ENCODE results near the gene SLC8A1. TPM values are rescaled to one million over a fixed set of nuclear protein-coding genes. Genes with fewer than 3 reads are reported as not detected.

The SLC8A1 gene
- total RNA-seq, 1 experiment from 2014 or later, result 5.4 TPM

DNA sequence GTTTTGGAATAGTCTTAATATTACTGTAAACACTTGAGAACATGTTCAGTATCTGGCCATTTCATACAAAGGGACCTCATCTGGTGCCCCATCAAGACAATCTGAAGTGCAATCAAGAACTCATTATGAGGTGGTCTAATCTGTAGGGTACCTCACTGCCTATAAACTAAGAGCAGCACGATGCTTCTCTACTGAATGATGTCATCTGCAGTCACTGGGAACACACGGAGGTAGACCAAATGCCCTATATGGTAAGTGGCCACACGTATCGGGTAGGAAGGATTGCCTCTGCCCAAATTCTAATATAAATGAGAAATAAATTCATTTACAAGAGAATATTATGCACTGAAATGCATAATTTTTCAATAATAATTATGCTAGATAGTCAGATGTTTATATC lies 90.4 kb downstream of the SLC8A1 start:
- DNase-seq (ENCODE audit: extremely low read depth, low read depth), result no peak

DNA sequence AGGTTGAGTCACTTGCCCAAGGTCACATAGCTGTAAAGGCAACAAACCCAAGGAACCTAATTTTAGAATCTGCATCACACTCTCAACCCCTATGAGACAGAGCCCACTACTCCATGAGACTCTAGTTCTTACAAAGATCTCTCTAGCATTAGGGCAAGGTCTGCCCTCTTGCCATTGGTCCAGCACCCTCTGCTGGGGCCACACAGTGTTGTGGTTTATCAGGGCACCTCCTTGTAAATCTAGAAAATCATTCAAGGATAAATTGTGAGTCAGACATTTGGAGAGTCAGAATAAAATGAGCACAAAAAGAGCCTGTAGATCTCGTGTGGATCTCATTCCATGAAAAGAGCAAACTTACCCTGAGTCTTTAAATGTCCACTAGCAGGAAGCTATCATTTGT lies 91.2 kb downstream of the SLC8A1 start:
- DNase-seq (ENCODE audit: extremely low read depth, low read depth), result no peak

DNA sequence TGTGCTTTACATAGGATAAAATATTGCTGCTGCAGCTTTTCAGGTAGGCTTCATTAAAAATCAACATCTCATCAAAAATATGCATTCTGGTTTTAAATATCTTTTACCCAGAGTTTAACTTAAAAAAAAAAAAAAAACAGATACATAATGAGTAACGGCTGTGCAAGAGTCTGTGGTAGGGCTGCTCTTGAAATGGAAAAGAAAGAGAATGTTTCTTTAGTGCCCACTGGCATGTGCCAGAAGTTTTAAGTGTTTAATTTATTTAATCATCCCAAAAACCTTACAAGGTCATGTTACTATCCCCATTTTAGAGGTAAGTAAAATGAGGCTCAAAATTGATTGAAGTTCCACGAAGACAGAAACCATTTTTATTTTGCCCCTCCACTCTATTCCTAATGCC lies 92.1 kb downstream of the SLC8A1 start:
- no peak for DNase-seq (ENCODE audit: extremely low read depth, low read depth)

DNA sequence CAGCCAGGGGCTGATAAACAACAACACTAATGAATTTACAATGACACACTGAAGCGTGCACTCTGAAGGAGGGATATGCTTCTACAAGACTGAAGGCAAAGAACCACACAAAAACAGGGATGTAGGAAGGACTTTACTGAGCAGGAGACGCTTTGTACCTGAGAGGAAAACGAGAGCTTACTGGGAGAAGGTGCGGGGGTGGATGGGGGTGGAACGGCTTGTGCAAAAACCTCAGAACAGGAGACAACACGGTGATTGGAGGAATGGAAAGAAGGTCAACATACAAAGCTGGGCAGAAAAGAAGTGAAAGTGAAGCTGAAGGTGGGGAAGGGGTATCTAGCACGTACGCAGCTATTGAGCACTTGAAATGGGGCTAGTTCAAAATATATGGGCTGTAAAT lies 93.1 kb downstream of the SLC8A1 start:
- no peak for DNase-seq (ENCODE audit: extremely low read depth, low read depth)

DNA sequence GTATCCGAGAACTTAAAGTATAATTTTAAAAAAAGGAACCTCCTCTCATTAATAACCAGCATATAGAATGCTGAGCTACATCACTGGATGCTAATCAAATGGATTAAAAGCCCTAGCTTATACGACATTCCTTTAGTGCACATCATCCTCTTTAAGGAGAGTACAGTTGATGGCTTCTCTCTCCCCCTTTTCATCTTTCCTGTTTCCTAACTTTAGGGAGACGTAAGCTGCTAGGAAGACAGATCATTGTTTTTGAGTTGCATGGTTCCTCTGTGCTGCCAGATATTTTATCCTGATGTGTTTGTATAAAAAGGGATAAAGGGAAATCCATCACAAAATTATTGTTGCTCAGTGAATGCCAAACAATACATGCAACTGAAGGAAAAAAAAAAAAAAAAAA lies 94.2 kb downstream of the SLC8A1 start:
- DNase-seq (ENCODE audit: extremely low read depth, low read depth), result no peak

DNA sequence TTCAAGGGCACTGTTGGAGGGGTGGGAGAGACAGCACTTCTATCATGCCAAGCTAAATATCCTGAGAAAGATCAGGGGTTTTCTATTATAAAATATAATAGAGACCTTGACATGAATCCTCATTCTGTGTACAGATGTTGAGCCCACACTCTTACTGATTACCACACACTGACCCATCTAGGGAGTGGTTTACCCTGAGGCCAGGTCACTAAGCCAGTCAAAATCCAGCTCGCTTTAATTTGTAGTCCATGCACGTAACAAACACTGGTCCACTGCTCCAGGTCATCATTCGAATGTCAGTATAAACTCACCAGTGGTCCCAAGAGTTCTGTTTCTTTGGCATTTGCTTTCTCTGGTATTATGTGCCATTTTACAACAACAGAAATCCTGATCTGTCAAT lies 96.4 kb downstream of the SLC8A1 start:
- no peak for DNase-seq (ENCODE audit: extremely low read depth, low read depth)

DNA sequence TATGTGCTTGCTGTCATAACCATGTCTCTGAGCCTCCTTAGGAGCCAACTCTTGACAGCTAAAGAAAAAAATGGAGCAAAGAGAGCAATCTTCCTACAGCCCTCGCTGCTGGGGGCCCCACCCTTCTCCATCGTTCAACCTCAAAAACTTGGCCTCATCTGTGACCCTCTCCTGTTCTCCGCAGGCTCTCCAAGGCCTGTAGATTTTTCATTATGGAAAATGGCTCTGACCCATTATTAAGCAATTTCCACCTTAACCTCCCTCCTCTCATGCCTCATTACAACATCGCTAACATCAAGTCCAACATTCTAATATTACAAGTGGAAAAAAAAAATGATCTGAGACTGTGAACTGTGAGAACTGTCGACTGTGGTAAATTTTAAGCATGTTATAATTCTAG lies 98.7 kb downstream of the SLC8A1 start:
- DNase-seq (ENCODE audit: extremely low read depth, low read depth), result no peak

DNA sequence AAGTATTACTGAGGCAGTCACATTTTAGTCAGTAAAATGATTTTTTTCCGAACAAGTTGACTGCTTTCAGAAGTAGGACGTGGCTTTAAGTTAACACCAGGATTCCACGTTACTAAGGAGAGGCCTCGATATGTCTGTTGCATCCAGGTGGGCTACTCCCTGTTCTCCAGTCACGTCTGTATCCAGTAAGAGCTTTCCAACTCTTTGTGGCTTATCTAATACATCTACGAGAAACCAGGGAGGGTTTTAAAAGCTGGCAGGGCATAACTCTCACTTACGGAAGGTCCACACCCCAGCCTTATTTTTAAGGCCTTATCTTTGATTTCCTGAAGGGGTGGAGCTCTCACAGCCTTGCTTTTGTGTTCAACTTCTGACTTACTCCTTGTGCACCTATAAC lies 99.2 kb downstream of the SLC8A1 start:
- DNase-seq (ENCODE audit: extremely low read depth, low read depth), result no peak

DNA sequence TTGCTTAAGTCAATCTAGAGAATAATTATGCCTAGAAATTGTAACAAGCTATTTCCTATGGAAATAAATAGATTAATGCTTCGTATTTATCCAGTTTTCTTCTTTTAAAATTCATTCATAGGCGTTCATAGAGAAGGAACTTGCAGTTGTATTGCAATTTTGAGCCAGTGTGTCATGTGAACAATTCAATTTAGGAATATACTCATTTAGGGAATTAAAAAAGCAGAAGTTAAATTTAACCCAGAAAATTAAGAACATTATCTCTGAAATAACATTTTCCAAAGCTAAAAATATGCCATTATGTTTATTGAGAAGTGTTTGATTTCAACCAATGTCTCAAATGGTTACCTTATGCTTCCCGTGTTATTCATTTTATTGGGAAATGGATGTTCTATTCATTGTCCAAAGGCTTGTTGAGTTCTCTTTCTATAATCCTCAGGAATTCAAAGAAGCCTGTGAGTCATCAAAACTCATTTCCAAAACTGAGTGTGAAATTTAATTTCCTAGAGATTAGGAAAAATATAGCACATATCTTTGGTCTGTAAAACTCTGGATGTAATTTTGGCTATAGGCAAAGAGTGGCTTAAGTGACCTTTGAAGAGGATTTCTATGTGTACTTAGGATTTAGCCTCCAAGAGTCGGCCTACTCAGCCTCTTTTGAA lies 99.7 kb downstream of the SLC8A1 start:
- no peak for DNase-seq (ENCODE audit: extremely low read depth, low read depth)

DNA sequence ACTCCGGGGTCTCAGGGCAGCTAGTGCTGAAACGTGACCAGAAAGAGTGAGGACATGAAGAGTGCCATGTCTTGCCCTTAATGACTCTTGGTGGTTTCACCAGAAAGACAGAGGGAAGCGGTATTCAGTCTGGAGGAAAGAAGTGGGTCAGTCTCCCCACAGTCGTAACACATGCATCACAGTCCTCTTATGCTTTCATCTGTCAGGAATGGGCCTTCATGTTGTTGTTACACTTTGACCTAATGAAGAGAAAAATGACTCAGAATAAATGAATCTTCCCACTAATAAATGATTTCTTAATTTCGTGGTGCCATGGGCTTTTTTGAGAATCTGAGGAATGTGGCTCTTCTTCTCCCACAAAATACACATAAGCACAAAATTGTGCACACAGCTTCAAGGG lies 103.2 kb downstream of the SLC8A1 start:
- no peak for DNase-seq (ENCODE audit: extremely low read depth, low read depth)

DNA sequence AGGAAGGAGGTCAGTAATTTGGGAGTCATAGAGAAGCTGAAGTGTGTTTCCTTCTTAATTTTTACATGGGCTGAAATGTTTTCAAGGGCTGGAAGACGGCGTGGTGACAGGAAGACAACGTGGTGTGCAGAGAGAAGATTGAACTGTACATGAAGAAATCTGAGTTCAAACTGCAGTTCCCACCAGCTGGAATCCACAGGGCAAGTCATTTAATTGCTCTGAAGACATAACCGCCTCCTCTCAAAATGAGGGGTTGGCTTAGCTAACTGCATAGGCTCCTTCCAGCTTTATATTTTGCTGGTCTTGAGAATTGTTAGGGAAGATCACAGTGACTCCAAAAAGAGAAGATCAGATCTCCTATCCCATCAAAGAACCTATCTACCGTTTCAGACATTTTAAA lies 103.9 kb downstream of the SLC8A1 start:
- no peak for DNase-seq (ENCODE audit: extremely low read depth, low read depth)

DNA sequence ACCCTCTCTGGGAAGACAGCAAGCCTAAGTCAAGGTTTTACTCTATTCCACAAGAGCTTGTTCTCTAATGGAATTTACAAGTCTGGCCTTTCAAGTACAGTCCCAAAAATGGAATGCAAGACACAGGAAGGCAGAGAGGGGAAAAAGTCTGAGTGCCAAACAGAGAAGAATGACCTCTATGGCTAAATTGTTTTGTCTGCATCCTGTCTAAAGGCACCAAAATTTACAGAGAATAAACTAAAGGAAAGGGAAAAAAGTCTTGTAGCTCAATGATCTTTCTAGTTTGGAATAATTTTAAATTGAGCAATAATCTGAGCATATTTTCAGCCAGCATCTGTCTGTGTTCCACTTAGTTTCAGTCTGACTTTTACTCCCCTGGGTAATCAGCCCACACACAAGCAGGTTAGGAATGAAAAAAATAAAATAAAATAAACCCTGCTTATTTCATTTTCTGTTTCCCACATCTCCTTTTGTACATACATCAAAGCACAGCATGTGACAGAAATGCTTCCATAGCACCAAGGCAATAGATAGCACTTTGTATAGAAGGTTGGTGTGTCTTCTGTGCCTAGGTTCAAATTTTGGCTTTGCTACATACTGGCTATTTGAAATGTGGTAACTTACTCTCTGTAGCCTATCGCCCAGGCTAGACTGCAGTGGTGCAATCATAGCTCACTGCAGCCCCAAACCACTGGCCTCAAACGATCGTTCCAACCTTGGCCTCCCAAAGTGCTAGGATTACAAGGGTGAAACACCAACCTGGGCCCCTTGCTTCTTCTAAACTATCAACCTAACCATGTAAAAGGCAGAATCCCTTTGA lies 105.1 kb downstream of the SLC8A1 start:
- no peak for DNase-seq (ENCODE audit: extremely low read depth, low read depth)

DNA sequence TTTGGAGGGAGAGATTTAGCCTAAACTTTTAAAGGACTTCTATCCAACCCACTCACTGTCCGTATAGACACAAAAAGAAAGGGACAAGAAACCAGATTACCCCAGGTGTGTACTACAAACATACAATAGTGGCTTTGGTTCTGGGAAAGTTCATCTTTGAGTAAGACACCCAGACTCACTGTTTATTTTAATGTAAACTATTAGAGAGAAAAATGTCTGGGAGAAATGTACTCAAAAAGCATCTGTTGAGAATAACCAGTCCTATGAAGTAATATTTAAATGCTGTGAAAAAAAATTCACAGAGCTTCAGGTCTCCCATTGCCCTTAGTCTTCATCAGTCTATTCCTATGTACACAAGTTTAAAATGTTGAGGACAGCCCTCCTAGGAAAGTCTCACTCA lies 107.5 kb downstream of the SLC8A1 start:
- DNase-seq (ENCODE audit: extremely low read depth, low read depth), result no peak

DNA sequence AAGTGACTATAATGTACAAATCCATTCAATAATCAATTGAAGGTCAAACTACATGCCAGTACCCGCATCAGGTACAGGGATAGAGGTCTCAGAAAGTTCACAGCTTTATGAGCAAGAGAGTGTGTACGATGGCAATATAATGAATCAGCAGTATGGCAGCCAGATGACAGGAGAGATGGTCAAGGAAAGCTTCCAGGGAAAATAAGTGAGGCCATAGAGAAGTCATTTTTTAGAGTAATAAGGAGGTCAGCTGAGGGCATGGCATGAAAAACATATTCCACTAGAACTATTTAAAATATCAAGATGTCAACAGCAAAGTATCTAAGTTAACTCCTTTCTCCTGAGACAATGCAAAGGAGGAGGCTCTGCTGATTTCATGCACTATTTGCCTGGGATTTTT lies 108.0 kb downstream of the SLC8A1 start:
- no peak for DNase-seq (ENCODE audit: extremely low read depth, low read depth)

DNA sequence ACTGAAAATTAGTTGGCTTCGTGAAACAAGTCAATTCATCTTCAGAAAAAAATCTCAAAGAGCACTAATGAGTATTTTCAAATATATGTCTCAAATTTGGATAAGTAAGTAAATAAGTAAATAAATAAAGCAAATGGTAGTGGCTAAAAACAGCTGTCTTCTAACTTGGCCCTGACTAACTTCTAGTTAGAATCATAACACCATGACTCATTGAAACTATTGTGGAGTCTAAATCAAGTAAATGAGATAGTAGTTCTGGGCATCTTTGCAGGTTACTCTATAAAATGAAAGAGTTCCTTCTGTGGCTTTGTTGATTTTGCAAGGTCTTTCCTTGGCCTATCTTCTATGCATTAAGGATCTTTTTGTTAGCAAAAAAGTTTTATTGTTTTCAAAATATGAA lies 110.7 kb downstream of the SLC8A1 start:
- DNase-seq (ENCODE audit: extremely low read depth, low read depth), result no peak

DNA sequence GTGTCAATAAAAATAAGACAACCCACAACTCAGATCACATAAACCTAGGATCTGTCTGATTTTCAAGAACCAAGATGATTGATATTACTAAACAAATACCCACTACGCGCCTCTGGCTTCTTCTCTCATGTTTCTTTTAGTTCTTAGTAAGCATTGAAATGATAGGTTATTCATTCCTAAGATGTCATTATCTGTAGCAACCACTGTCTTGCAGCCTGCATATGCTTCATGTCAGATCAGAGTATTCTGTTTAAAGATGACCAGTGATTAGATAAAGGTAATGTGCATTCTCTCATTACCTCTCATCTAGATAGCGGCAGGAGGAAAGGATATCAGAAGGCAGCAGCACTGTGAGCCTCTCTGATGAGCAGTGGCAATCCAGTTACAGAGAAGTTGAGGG lies 112.9 kb downstream of the SLC8A1 start:
- no peak for DNase-seq (ENCODE audit: extremely low read depth, low read depth)

DNA sequence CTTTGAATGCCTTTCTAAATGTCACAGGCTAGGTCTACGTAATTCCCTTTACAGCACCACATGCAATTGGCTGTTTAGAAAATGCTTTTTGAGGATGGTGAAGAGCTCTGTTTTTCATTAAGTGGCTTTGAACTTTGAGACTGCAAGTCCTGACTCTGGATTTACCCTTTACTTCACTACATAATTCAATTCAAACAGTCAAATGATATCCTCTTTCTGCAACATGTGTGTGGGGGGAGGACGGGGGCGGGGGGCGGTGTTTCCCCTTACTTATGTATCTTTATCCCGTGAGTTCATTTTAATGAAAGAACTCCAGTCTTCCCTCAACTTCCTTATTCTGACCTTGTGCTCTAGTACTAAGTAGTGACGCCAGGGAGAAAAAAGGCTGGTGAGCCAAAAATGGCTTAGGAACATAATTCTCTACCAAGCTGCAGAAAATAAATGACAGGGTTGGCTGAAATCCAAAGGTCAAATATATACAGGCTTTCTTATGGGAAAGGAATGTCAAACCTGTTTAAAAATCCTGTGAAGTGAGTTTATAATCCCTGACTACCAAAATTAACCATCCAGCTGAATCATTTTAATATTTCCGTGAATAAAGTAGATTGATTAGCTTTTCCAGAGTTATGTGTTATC lies 119.6 kb downstream of the SLC8A1 start:
- no peak for DNase-seq (ENCODE audit: extremely low read depth, low read depth)

DNA sequence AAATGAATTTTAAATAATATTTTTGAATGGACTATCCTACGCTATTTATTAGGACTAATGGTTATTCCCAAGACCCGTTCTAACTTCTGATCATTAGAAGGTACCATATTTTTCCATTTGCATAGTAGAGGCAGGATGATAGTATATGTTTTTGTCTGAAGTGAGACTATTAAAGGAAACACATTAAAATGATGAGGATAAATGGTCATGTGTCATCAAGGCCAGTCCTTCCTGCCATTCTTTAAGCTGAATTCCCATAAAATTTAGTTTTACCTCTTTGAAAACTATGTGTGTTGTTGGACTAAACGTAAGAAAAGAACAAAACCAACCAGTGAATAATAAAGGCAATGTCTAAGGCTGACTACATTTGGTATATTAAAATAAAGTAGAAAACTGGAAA lies 121.8 kb downstream of the SLC8A1 start:
- no peak for DNase-seq (ENCODE audit: extremely low read depth, low read depth)

DNA sequence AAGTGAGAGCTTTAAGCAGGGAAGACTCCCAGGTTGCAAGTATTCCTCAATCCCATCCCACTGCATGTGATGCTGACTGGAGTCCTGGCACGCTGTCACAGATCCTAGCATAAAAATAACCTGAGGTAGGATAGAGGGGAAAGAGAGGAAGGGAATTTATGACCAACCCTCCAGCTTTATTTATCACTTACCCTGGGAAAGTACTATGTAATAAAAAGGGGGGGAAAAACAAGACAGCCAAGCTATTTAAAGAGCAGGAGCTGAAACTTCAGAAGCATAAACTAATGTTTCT lies 122.2 kb downstream of the SLC8A1 start:
- no peak for DNase-seq (ENCODE audit: extremely low read depth, low read depth)

DNA sequence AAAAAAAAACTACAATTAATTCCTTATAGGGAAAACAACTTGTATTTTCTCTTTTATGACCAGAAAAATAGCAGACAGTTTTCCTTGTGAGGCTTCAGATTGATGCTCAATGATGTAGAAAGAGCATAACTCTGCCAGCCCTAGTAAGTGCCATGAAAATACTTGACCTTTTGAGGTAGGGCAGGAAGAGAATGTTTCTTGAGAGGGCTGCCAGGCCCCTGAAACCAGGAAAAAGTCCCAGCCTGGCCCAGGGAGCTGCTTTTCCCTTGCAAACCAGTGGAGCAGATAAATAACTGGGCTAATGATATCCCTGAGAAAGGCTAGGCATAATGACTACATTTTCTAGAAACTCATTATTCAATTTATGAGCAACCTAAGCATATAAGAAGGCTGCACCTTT lies 126.8 kb downstream of the SLC8A1 start:
- DNase-seq (ENCODE audit: extremely low read depth, low read depth), result no peak

DNA sequence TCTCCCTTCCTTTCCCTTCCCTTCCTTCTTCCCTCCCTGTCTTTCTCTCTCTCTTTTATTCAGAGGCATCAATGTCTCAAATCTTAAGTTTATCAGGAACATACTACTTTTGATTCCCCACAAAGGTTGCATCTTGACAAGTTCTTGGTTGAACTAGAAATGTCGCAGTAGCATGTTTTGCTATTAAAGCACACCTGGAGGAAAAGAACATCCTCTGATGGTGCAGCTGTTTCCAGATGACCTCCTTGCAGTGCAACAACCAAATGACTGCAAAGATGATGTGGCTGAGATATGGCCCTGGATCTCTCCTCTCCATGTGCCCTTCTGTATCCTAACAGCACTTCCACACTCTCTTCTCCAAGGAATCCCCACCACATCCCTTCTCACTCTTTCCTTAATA lies 127.2 kb downstream of the SLC8A1 start:
- no peak for DNase-seq (ENCODE audit: extremely low read depth, low read depth)

DNA sequence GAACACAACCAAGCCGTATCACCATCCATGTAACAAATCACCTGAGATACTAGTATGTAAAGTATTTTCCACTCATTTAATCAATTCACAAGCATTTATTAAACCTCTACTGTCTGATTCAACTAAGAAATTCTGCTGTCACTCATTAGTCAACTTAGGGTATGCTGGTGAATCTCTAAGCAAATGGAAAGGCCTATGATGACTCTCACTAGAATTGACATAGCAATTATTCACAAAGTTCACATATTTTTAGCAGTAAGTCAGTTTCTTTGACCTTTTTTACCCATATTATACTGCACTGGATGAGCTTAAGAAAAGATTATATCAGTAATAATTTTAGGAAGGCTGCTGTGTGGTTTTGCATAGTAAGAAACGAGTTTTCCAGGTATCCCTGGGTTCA lies 130.1 kb downstream of the SLC8A1 start:
- DNase-seq (ENCODE audit: extremely low read depth, low read depth), result no peak

Data from NCI-H460 (cell line).